ENCODE data around the gene CISTR.

GRCh38 chr12:53768976-53769375 lies 17.2 kb upstream of the CISTR start:
- TF ChIP-seq CTCF (IDR thresholded peaks at IDR 0.05), result no peak
- no peak for TF ChIP-seq POLR2AphosphoS5 (IDR thresholded peaks at IDR 0.05)

Measured in sigmoid colon (tissue), 4 donors.